ENCODE measurements around the gene OR2M5.

DNA sequence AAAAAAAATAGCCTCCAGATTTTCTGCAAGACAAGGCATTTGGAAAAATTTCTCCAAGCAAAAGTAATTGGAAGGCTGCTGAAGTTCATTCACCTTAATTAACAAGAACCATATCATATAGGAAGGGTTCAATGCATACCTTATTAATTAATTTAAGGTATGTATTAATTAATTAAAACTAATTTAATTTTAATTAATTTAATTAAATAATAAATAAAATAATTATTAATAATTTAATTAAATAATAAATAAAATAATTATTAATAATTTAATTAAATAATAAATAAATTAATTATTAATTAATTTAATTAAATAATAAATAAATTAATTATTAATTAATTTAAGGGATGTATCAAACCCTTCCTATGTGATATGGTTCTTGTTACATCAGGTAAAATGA lies 42.1 kb upstream of the OR2M5 start:
- TF ChIP-seq EZH2 (IDR thresholded peaks at IDR 0.05; ENCODE audit: low read length): no peak
- TF ChIP-seq, protein P1, sequence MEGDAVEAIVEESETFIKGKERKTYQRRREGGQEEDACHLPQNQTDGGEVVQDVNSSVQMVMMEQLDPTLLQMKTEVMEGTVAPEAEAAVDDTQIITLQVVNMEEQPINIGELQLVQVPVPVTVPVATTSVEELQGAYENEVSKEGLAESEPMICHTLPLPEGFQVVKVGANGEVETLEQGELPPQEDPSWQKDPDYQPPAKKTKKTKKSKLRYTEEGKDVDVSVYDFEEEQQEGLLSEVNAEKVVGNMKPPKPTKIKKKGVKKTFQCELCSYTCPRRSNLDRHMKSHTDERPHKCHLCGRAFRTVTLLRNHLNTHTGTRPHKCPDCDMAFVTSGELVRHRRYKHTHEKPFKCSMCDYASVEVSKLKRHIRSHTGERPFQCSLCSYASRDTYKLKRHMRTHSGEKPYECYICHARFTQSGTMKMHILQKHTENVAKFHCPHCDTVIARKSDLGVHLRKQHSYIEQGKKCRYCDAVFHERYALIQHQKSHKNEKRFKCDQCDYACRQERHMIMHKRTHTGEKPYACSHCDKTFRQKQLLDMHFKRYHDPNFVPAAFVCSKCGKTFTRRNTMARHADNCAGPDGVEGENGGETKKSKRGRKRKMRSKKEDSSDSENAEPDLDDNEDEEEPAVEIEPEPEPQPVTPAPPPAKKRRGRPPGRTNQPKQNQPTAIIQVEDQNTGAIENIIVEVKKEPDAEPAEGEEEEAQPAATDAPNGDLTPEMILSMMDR (optimal IDR thresholded peaks at IDR 0.05 in 1 of 3, IDR thresholded peaks at IDR 0.05 in 1 of 3, conservative IDR thresholded peaks at IDR 0.05 in 1 of 3; ENCODE audit: extremely low read depth in 1 of 3, insufficient read depth in 2 of 3, low read length in 3 of 3): no peak
